ENCODE measurements around the gene HBQ1.

GRCh38 chr16:183005-183404 is 2.7 kb downstream of the HBQ1 start:
- TF ChIP-seq POLR2AphosphoS5 (IDR thresholded peaks at IDR 0.05) (no peak), CTCF (IDR thresholded peaks at IDR 0.05) (no peak)
